Upper lobe of left lung (tissue), 6 donors: ENCODE data around the gene FHIT. TPM values are rescaled to one million over a fixed set of nuclear protein-coding genes. Genes with fewer than 3 reads are reported as not detected.
A peak's percentile ranks its signal among the peaks of the same experiment; 100 is the strongest.

Source experiments
- ATAC-seq, 2 donors: fragments of 200-7000 bp; cut with Tn5 transposase; one replicate each; pipeline ENCODE4 v1.9.1; 2022; ENCODE audit warnings: mild to moderate bottlenecking in 2 of 2, moderate library complexity in 2 of 2; ENCODE audit not compliant: low FRiP score in 2 of 2
- DNase-seq, 2 donors: peaks; one replicate each; pipeline ENCODE4 v3.0.0-alpha.2; 2019 to 2020
- H3K27ac ChIP-seq, 4 donors: fragments of 200-600 bp; sonication (generic); one replicate each; pipeline ENCODE4 v1.5.1; 2016 to 2019
- H3K27me3 ChIP-seq, 4 donors: fragments of 200-600 bp; sonication (generic); one replicate each; pipeline ENCODE4 v1.5.1; 2017 to 2019
- H3K36me3 ChIP-seq, 4 donors: fragments of 200-600 bp; sonication (generic); one replicate each; pipeline ENCODE4 v1.5.1; 2016 to 2019
- H3K4me1 ChIP-seq, 4 donors: fragments of 200-600 bp; sonication (generic); one replicate each; pipeline ENCODE4 v1.5.1; 2018 to 2019
- H3K4me3 ChIP-seq, 4 donors: fragments of 200-600 bp; sonication (generic); one replicate each; pipeline ENCODE4 v1.5.1; 2017 to 2019; ENCODE audit warnings: mild to moderate bottlenecking in 2 of 4, moderate library complexity in 1 of 4
- H3K9me3 ChIP-seq, 4 donors: fragments of 200-600 bp; sonication (generic); one replicate each; pipeline ENCODE4 v1.5.1; 2018 to 2019
- EP300 ChIP-seq, 4 donors: sonication (generic); formaldehyde crosslinking; IDR thresholded peaks; one replicate each; pipeline ENCODE4 v1.5.1; 2017; ENCODE audit warnings: antibody characterized with exemption in 4 of 4, control low read depth in 2 of 4
- POLR2A ChIP-seq, 4 donors: fragments of 450-650 bp; IDR thresholded peaks; one replicate each; pipeline ENCODE4 v1.5.1; 2016 to 2017; ENCODE audit warnings: antibody characterized with exemption in 4 of 4, mild to moderate bottlenecking in 2 of 4
- POLR2AphosphoS5 ChIP-seq, 2 donors: sonication (generic); formaldehyde crosslinking; IDR thresholded peaks; one replicate each; pipeline ENCODE4 v1.5.1; 2017; ENCODE audit warnings: antibody characterized with exemption in 2 of 2
- WGBS, 2 donors: methylation state at CpG; one replicate each; pipeline ENCODE4 v1.1.5; 2017 to 2018; 5-methylcytosine and 5-hydroxymethylcytosine counted together
- total RNA-seq, 6 donors: library from RNA; depleted of rRNA in 4 of 6; stranded (reverse); fragments of >200 nt in 4 of 6; gene quantifications; one replicate each; pipeline versions ENCODE4 v1.1.0 to v1.2.1, GENCODE V29; 2016 to 2021
- TF ChIP-seq, protein P1 (sequence below), 6 experiments: fragments of 450-650 bp in 4 of 6; fragments of 200-600 bp in 2 of 6; sonication (generic) in 2 of 6; IDR thresholded peaks; one replicate each; pipeline ENCODE4 v1.5.1; 2016 to 2019; ENCODE audit warnings: antibody characterized with exemption in 6 of 6
- donor health status: DM: no; HTN: no; CAD: no; lungs with moderate emphysema.
- donor health status: DM: no; HTN: yes; CAD: no; lungs with severe emphysema.

The FHIT gene
- total RNA-seq, 6 donors from 2014 or later, result 6.8 to 56.6 (median 11.1) TPM

DNA sequence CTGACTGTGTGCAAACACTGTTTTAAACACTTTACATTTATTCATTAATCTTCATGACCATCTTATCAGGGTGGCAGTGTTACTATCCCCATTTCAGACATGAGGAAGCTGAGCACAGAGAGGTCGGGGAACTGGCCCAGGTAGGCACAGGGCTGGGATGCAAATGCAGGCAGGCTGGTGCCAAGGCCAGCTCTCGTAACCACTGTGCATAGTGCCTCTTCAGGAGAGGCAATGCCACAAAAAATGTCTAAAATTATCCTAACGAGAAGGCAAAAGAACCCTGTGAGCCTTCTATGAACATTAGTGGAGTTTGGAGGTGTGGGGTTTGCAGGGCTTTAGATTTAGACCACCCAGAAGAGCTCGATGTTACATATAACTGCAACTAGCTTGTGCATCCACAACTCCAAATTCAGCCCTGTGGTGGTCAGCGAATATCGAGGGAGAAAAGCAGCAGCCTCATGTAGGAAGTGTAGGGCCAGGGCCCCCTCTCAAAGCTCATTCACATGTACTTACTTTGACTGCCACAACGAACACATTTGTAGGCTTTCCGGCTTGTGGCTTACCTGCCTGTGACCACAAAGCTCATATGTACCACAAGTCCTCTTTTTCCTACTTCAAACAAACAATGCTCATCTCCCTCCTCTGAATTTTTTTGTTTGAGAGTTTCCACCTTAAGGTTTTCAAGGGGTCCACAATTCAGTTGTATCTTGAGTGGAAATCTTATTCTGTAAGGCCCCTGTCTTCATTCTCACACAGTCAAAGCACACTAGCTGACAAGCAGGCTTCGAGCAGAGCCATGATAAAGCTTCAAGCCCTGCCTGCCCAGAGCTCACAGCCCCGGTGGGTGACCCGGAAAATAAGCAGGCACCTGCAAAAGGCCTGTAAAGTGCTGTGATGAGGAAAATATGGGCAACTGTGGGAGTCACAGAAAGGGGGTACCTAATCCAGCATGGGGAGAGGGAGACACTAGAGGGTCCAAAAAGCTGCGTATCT is 1478.5 kb downstream of the FHIT start:
- Histone ChIP-seq H3K4me1 (peaks cover 0 to 4% (median 0%) of the 10 kb centered on the region in 4 donors), H3K36me3 (no peaks in the 10 kb centered on the region), H3K4me3 (no peak overlapping the region), H3K9me3 (no peaks in the 10 kb centered on the region), H3K27me3 (no peaks in the 10 kb centered on the region), H3K27ac (no peak overlapping the region)
- ATAC-seq (no peak), DNase-seq (no peak)
- TF ChIP-seq, protein P1, sequence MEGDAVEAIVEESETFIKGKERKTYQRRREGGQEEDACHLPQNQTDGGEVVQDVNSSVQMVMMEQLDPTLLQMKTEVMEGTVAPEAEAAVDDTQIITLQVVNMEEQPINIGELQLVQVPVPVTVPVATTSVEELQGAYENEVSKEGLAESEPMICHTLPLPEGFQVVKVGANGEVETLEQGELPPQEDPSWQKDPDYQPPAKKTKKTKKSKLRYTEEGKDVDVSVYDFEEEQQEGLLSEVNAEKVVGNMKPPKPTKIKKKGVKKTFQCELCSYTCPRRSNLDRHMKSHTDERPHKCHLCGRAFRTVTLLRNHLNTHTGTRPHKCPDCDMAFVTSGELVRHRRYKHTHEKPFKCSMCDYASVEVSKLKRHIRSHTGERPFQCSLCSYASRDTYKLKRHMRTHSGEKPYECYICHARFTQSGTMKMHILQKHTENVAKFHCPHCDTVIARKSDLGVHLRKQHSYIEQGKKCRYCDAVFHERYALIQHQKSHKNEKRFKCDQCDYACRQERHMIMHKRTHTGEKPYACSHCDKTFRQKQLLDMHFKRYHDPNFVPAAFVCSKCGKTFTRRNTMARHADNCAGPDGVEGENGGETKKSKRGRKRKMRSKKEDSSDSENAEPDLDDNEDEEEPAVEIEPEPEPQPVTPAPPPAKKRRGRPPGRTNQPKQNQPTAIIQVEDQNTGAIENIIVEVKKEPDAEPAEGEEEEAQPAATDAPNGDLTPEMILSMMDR (IDR thresholded peaks at IDR 0.05), result no peak
- TF ChIP-seq POLR2AphosphoS5 (IDR thresholded peaks at IDR 0.05), result no peak
- TF ChIP-seq POLR2A (IDR thresholded peaks at IDR 0.05), result no peak
- TF ChIP-seq EP300 (IDR thresholded peaks at IDR 0.05), result no peak
- 60% methylated on average over 12 of the region's 12 CpGs for WGBS, 2 donors

DNA sequence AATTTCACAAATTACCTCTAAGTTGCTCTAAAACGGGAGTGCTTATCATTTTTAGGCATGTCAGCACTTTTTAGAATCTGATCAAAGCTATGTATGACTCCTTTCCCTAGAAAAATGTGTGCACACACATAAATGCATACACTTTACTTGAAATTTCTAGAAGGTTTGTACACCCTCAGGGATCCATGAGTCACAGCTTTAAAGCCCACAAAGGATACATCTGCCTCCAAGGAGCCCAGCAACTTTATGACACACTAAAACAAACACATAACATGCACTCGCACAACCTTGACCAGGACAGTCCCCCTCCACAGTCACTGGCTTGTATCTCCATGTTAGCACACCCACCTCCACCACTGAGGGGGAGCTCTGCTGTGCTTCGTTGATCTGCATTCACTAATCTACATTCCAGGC is 1479.5 kb downstream of the FHIT start:
- Histone ChIP-seq H3K4me1 (peaks cover 0 to 4% (median 0%) of the 10 kb centered on the region in 4 donors), H3K27me3 (no peaks in the 10 kb centered on the region), H3K27ac (no peak overlapping the region), H3K9me3 (no peaks in the 10 kb centered on the region), H3K36me3 (no peaks in the 10 kb centered on the region), H3K4me3 (no peak overlapping the region)
- ATAC-seq (no peak), DNase-seq (no peak)
- 75 to 78% methylated on average over 3 of the region's 3 CpGs for WGBS, 2 donors
- TF ChIP-seq EP300 (IDR thresholded peaks at IDR 0.05) (no peak), POLR2AphosphoS5 (IDR thresholded peaks at IDR 0.05) (no peak), POLR2A (IDR thresholded peaks at IDR 0.05) (no peak)
- TF ChIP-seq, protein P1 (IDR thresholded peaks at IDR 0.05), result no peak

DNA sequence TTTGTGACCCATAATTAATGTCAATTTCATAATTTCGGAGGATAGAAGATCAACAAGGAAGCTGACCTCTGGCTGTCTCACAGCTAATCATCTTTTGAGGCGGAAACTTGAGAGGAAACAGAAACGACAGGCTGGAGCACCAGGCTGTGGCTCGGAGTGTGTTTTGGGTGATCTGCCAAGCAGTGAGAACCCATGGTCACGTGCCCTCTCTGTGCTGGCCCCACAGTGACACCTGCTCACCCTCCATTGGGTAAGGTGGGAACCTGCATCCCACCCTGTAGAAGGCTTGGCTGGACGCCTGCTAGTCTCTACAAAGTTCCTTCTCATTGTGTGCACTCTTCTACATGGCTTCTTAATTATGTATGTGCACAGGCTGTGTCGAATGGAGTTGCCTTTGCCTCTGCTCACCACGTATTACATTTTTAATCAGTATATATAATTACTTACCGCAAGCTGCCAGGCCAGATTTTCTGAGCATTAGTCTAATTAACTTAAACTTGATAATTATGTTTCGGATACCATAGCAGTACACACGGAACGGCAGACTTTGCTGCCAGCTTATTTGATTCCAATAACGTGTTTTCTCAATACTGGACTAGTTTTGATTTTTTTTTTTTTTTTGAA is 1482.0 kb downstream of the FHIT start:
- no peak overlapping the region for H3K4me3 ChIP-seq
- H3K4me1 ChIP-seq, result peaks cover 0 to 4% (median 0%) of the 10 kb centered on the region in 4 donors
- H3K36me3 ChIP-seq, result no peaks in the 10 kb centered on the region
- H3K27me3 ChIP-seq, result no peaks in the 10 kb centered on the region
- no peak overlapping the region for H3K27ac ChIP-seq
- DNase-seq (no peak), ATAC-seq (no peak)
- no peaks in the 10 kb centered on the region for H3K9me3 ChIP-seq
- TF ChIP-seq, protein P1 (IDR thresholded peaks at IDR 0.05), result no peak
- TF ChIP-seq POLR2AphosphoS5 (IDR thresholded peaks at IDR 0.05), result no peak
- no peak for TF ChIP-seq EP300 (IDR thresholded peaks at IDR 0.05)
- no peak for TF ChIP-seq POLR2A (IDR thresholded peaks at IDR 0.05)
- WGBS, 2 donors, result 80 to 83% methylated on average over 13 of the region's 13 CpGs

DNA sequence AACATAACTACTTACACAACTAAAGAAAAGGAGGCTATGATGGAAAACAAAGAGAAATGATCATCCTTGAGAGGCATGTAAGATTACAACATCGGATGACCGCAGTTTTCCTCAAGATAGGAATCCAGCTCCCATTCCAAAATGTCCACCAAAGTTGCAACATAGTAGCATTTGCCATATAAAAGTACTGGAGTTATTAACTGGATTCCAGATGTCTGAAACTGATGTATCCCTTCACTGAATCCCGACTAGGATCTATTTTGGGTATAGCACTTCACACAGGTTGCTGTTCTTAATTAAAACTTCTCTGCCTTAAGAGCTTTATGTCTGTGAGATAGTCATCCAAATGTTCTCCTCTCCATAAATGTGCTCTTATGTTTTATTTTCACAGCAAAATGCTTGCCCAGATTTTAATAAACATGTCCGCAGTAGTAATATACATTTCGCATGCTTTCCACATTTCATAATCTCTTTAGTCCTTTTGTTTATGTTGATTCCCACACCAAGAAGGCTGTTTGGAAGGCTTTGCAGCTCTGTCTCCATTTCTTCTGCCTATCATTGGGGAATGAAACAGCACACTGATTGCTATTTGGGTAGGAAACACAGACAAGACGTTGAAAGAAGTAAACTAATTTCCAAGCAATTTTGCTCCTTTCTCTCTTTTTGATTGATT is 1484.9 kb downstream of the FHIT start:
- Histone ChIP-seq H3K36me3 (no peaks in the 10 kb centered on the region), H3K4me3 (no peak overlapping the region), H3K9me3 (no peaks in the 10 kb centered on the region), H3K4me1 (no peaks in the 10 kb centered on the region), H3K27ac (no peak overlapping the region), H3K27me3 (no peaks in the 10 kb centered on the region)
- no peak for TF ChIP-seq POLR2A (IDR thresholded peaks at IDR 0.05)
- no peak for TF ChIP-seq EP300 (IDR thresholded peaks at IDR 0.05)
- TF ChIP-seq, protein P1 (IDR thresholded peaks at IDR 0.05), result no peak
- ATAC-seq, result peak in 1 of 2 donors; percentile 85
- no peak for DNase-seq
- 70 to 76% methylated on average over 6 of the region's 6 CpGs for WGBS, 2 donors
